Left kidney (tissue), 2 donors: ENCODE results near the gene TTC39A. TPM values are rescaled to one million over a fixed set of nuclear protein-coding genes. Genes with fewer than 3 reads are reported as not detected.
"Not testable (repeated sequence)": the region's sequence is repeated elsewhere in the genome, so short reads cannot be mapped to it uniquely, and the experiment has no call there.

Source experiments
- DNase-seq: peaks from one replicate; pipeline ENCODE4 v3.0.0-alpha.2; 2013
- polyA plus RNA-seq: library from polyadenylated mRNA; unstranded; fragments of 120-200 nt; gene quantifications from one replicate; pipeline ENCODE4 v1.2.1, GENCODE V29; 2013; ENCODE audit not compliant: insufficient read length

TTC39A gene
- polyA plus RNA-seq, 1 donor = 9.7 TPM

DNA sequence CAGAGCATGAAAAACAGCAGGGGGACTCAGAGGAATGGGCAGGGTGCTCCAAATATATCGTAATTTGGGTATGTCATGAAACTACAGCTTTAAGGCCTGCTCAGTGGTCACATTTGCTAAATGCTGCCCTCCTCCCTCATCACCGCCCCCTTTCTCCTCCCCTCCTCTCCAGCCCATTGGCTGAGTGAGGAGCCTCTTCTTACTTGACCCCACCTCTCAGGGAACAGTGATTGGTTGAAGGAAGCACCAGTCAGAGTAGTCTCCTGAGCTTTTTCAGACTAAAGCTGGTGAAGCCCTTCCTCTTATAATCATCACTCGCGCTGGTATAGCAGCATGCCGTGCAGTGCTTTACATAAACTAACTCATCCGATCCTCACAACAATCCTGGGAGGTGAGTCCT is 10.0 kb upstream of the TTC39A start:
- DNase-seq = no peak

- DNase-seq = no peak
Observed at GRCh38 chr1:51336711-51337110, 6.3 kb upstream of the TTC39A start.

DNA sequence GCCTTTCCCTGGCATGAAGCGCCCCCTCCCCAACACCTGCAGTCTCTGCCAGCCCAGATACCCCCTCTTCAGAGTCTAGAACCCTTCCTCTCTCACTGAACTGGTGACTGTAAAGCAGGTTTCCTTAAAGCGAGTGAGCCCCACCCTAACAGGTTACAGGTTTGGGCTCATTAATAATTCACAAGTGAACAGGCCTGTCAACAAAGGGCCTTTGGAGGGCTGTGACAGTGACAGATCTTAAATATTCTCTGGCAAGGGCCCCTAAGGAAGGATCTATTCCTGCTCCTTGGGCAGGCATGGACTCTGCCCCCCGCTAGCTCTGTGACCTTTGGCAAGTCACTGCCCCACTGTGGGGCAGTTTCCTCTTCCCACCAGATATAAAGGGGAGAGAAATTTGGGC is 5.6 kb upstream of the TTC39A start:
- DNase-seq = no peak

DNA sequence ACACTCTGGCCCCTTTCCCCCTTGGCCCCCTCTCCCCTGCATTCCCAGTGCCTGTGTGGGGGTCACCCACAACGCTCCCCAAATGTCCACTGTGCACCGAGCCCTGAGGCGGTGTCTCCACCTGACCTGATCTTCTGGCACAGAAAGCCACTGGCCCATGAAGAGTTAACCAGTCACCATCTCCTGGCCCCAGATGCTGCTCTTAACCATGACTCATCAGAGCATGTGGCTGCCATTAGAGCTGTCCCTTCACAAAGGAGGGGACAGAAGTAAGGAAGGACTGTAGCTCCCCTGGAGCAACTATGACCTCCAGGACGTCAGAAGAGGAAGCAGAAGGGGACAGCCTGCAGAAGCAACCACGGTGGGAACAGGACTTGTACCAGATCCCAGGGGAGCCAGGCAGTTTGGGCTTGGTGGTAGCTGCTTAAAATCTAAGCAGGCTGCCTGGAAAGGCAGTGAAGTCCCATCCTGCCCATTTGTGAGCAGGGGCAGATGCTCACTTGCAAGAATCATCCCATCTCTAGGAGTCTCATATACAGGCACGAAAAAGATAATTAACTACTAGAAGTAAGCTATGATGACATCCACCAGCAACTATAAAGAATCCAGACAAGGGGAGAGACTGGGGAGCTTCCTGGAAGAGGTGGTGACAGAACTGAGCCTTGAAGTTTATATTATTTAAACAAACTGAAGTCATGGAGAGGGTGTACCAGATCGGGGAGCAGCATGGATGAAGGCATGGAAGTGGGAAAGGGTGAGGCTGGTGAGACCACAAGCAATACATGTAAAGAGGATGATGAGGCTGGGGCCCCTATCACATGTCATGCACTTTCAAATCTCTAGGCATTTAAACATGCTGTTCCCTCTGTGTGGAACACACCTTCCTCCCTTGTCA is 1.1 kb upstream of the TTC39A start:
- DNase-seq = no peak

DNA sequence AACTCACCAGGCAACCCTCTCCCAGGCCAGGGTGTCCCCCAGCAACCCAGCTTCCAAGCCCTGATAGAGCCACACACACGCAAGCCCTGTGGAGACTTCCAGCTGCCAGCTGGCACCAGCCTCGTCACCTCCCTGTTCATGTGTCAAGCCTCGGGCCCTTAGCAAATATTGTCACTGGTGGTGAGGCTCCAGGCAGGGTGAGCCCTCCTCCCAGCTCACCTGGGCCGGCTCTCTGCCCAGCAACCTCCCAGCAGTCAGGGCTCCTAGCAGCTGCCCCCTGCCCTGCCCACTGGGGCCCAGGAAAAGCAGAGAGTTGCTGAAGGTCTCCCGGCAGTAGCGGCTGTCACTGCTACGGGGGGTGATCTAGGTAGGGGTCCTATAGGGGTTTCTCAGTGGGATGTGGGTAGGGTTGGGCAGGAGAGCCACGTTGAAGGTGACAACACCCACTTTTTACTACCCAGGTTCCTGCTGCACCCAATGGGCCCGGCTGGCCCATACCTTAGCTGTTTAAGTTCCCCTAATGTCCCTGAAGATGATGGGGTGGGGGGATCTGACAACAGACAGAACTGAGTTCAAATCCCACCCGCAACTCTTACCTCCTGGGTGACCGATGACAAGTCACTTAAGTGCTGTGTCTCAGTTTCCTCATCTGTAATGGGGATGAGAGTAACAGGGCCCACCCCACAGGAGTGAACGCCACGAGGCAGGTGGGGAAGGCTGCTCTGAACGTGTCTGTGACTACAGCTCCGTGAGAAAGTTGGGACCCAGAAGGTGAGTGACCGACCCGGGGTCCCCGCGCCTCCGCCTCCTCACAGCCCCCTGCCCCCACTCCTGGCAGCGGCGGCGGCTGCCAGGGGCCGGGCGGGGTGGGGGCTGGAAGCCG is 678 bp downstream of the TTC39A start:
- DNase-seq = no peak

- DNase-seq = no peak
Observed at GRCh38 chr1:51328926-51329325, 1.4 kb downstream of the TTC39A start.

DNA sequence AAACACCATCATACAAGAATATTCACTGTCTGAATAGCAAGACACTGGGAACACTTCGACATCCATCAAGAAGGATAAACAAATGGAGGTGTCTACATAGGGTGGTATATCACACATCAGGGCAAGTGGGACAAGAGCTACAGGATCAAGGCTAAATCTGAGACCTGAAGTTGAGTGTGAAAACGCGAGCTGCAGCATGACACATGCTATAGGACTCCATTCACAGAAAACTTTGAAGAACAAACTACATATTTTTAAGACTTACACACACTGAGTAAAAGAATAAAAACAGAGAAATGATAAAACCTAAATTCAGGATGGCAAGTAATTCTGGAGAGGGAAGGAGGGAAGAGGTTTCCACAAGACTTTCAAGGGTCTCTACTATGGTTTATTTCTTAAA is 2.1 kb downstream of the TTC39A start:
- no peak for DNase-seq

DNA sequence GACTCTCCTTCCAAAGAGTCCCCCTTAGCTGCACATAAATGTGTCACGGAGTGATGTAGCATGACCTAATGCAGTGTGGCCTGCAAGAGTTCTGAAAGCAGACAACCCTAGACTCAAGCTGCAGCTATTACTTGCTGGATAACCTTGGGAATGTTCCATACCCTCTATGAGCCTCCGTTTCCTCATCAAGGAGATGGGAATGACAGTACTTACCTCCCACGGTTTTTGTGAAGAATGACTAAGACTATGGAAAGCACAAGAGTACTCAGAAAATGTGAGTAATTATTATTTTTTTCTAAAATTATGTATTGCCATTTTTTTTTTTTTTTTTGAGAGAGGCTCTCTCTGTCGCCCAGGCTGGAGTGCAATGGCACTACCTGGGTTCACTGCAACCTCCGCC is 3.0 kb downstream of the TTC39A start:
- DNase-seq = no peak

DNA sequence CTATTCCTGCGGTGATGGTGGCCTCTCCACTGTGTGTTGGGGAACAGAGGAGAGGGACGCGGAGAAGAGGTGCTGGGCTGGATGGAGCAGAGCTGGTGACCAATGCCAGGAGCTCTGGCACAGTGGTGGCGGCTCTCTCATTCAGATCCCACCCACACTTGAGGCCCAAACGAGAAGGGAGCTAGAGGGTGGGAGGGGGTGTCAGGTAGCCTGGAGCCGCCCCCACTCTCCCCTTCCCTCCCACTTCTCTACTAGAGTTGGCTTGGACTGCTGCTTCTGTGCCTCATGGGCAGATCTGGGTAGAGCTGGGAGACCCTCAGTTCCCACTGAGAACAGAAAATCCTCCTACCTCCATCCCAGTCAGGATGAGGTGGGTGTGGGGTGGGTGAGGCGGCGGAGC is 3.5 kb downstream of the TTC39A start:
- DNase-seq = no peak

GRCh38 chr1:51325878-51326755 is 4.2 kb downstream of the TTC39A start:
- DNase-seq = no peak

GRCh38 chr1:51325391-51325790 is 5.0 kb downstream of the TTC39A start:
- DNase-seq = no peak

- not testable (repeated sequence) for DNase-seq
Observed at GRCh38 chr1:51325011-51325385, 5.4 kb downstream of the TTC39A start.

DNA sequence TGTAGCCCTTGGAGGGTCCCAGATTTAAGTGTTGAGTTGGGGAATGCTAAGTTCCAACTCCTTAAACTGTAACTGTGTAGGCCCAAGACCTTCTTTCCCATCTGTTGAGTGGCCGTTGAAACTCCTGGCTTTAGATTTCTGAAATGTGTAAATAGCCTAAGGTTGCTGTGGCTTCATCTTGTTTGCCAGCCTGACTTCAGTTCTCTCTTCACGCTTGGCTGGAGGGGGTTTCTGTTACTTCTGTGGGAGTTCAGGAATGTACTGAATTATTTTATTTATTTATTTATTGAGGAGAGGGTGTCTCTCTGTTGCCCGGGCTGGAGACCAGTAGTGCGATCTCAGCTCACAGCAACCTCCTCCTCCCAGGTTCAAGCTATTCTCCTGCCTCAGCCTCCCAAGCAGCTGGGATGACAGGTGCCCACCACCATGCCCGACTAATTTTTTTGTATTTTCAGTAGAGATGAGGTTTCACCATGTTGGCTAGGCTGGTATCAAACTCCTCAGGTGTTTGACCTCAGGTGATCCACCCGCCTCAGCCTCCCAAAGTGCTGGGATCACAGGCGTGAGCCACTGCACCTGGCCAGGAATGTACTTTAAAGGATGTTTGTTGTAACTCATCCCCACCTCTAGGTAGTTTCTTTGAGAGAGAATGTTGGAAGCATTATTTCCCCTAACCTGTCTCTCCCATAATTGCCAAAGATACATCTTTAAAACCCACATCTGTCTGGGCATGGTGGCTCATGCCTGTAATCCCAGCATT is 5.9 kb downstream of the TTC39A start:
- peak; percentile 68 for DNase-seq

GRCh38 chr1:51323778-51324177 is 6.6 kb downstream of the TTC39A start:
- DNase-seq = no peak

DNA sequence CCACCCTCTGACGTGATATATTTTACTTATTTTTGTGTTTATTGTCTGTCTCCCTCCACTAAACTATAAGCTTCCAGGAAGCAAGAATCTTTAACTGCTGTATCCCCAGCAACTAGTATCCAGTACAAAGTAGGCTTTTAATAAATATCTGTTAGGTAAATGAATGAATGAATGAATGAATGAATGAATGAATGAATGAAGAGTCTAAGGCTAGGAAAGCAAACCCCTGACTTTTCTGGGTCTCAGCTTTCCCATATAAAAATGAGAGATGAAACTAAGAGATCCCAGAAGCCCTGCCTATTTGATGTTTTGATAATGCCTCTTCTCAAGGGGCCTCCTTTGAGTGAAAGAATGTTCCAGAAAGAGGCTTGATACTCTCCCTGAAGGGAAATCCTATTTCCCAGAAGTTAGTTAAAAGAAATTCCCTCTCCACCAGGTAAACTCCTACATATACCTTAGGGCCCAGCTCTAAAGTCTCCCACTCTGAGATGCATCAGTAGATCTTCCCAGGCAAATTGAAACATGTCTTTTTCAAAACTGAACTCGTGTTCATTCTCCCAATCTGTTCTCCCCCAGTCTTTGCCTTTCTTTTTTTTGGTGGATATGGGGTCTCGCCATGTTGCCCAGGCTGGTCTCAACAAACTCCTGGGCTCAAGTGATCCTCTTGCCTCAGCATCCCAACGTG is 7.8 kb downstream of the TTC39A start:
- DNase-seq = no peak

- no peak for DNase-seq
Observed at GRCh38 chr1:51321924-51322280, 8.5 kb downstream of the TTC39A start.

- no peak for DNase-seq
Observed at GRCh38 chr1:51320967-51321923, 9.1 kb downstream of the TTC39A start.

DNA sequence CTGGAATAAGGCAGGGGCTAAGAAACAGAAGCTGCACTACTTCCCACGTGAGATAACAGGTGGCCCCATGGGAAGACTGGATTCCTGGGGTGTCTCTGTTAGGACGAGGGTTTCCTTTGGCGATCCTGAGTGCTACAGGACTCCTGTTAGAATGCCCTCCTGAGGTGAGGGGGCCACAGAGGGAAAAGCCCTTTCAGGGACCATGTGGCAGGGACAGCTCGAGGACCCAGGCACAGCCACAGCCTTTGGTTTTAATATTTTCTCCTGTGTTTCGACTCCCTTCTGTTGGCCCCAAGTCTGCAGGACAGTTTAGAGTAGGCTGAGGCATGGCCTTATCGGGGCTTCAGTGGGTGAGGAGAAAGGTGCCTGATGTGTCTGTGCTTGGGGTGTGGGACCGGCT is 12.6 kb downstream of the TTC39A start:
- no peak for DNase-seq

DNA sequence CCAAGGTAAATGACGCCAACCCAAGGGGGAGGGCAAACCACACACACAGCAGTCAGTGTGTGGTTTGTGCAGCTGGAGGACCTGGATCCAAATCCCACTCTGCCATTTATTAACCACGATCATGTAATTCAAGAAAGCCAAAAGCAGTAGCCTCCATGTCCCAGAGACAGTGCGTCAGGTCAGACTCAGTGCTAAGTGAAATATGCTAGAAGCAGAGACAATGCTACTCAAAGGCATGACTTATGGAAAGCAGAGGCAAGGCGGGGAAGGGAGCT is 13.6 kb downstream of the TTC39A start:
- no peak for DNase-seq
